HEK293 (cell line): ENCODE data around the gene GMDS.
A peak's percentile ranks its signal among the peaks of the same experiment; 100 is the strongest.

Experiments
- CTCF ChIA-PET: fragments of 350-600 bp; formaldehyde crosslinking; extraction: SDS; loops from one replicate; lab custom pipeline; 2021; ENCODE audit warnings: antibody characterized with exemption; lab: Yijun Ruan, JAX
- POLR2A ChIA-PET: fragments of 300-600 bp; formaldehyde crosslinking; extraction: SDS; loops from one replicate; lab custom pipeline; 2020; ENCODE audit warnings: antibody characterized with exemption, inconsistent platforms; lab: Yijun Ruan, JAX
- H3K27ac ChIP-seq: fragments of 200-500 bp; sonication (Bioruptor generic); 2 replicates; pipeline ENCODE4 v1.5.1; 2014; ENCODE audit warnings: low read depth, low read length, control low read depth, inconsistent platforms; ENCODE audit errors: extremely low read depth
- H3K36me3 ChIP-seq, 2 experiments: fragments of 200-500 bp in 1 of 2; sonication (Bioruptor generic) in 1 of 2; 1 replicate in 1 of 2; 2 replicates in 1 of 2; pipeline ENCODE4 v1.5.1; 2014 to 2017; ENCODE audit warnings: inconsistent platforms in 2 of 2, low read length in 2 of 2; ENCODE audit not compliant: control insufficient read depth in 2 of 2, insufficient read depth in 1 of 2
- H3K4me1 ChIP-seq: fragments of 200-500 bp; sonication (Bioruptor generic); 2 replicates; pipeline ENCODE4 v1.5.1; 2014; ENCODE audit warnings: mild to moderate bottlenecking, low read length, inconsistent platforms; ENCODE audit not compliant: control insufficient read depth, insufficient read depth
- H3K4me3 ChIP-seq: 2 replicates; pipeline ENCODE4 v1.5.1; 2011; ENCODE audit warnings: low read depth, mild to moderate bottlenecking, control low read depth, low read length, moderate library complexity
- H3K9me3 ChIP-seq: fragments of 200-500 bp; sonication (Bioruptor generic); 2 replicates; pipeline ENCODE4 v1.5.1; 2014; ENCODE audit warnings: low read depth, low read length, inconsistent platforms; ENCODE audit not compliant: control insufficient read depth, insufficient read depth
- FEZF1 ChIP-seq: fragments of 450-650 bp; formaldehyde crosslinking; IDR thresholded peaks from 2 replicates; pipeline ENCODE4 v1.5.1; 2016; ENCODE audit warnings: missing biosample characterization, missing genetic modification characterization
- GFI1B ChIP-seq: fragments of 450-650 bp; formaldehyde crosslinking; IDR thresholded peaks from 2 replicates; pipeline ENCODE4 v1.5.1; 2016; ENCODE audit warnings: missing biosample characterization, missing genetic modification characterization
- GLI4 ChIP-seq: fragments of 450-650 bp; formaldehyde crosslinking; IDR thresholded peaks from 2 replicates; pipeline ENCODE4 v1.5.1; 2016; ENCODE audit warnings: missing biosample characterization, missing genetic modification characterization
- HOXC10 ChIP-seq: sonication (generic); formaldehyde crosslinking; IDR thresholded peaks from 2 replicates; pipeline ENCODE4 v1.8.1; 2023; ENCODE audit warnings: mild to moderate bottlenecking, missing genetic modification reagents
- IKZF3 ChIP-seq: fragments of 450-650 bp; IDR thresholded peaks from 2 replicates; pipeline ENCODE4 v1.5.0; 2018; ENCODE audit warnings: missing biosample characterization, mild to moderate bottlenecking, missing genetic modification characterization, moderate library complexity
- PRDM1 ChIP-seq: fragments of 450-650 bp; formaldehyde crosslinking; IDR thresholded peaks from 2 replicates; pipeline ENCODE4; 2016; ENCODE audit warnings: missing biosample characterization, missing genetic modification characterization
- SCRT2 ChIP-seq: fragments of 450-650 bp; formaldehyde crosslinking; IDR thresholded peaks from 2 replicates; pipeline ENCODE4 v1.5.1; 2016; ENCODE audit warnings: missing biosample characterization, missing genetic modification characterization
- TCF7L2 ChIP-seq: IDR thresholded peaks from 2 replicates; pipeline ENCODE4 v1.6.1; 2011; ENCODE audit warnings: low read depth, mild to moderate bottlenecking, inconsistent platforms, low read length, moderate library complexity, borderline replicate concordance
- ZBTB48 ChIP-seq: fragments of 450-650 bp; formaldehyde crosslinking; IDR thresholded peaks from 2 replicates; pipeline ENCODE4 v1.5.1; 2016; ENCODE audit warnings: missing biosample characterization, missing genetic modification characterization
- ZIC2 ChIP-seq: fragments of 450-650 bp; formaldehyde crosslinking; IDR thresholded peaks from 2 replicates; pipeline ENCODE4 v1.5.1; 2016; ENCODE audit warnings: missing biosample characterization, missing genetic modification characterization
- ZNF121 ChIP-seq: fragments of 450-650 bp; formaldehyde crosslinking; IDR thresholded peaks from 2 replicates; pipeline ENCODE4 v1.5.1; 2016; ENCODE audit warnings: missing biosample characterization, missing genetic modification characterization
- ZNF2 ChIP-seq: fragments of 450-650 bp; formaldehyde crosslinking; IDR thresholded peaks from 2 replicates; pipeline ENCODE4 v1.5.1; 2016; ENCODE audit warnings: missing biosample characterization, missing genetic modification characterization
- ZNF214 ChIP-seq: fragments of 450-650 bp; formaldehyde crosslinking; IDR thresholded peaks from 2 replicates; pipeline ENCODE4 v1.5.1; 2017; ENCODE audit warnings: missing biosample characterization, mild to moderate bottlenecking, missing genetic modification characterization, borderline replicate concordance
- ZNF311 ChIP-seq: fragments of 450-650 bp; formaldehyde crosslinking; IDR thresholded peaks from 2 replicates; pipeline ENCODE4 v1.5.1; 2017; ENCODE audit warnings: missing biosample characterization, missing genetic modification characterization, borderline replicate concordance
- ZNF324 ChIP-seq: fragments of 450-650 bp; formaldehyde crosslinking; IDR thresholded peaks from 2 replicates; pipeline ENCODE4 v1.5.1; 2016; ENCODE audit warnings: missing biosample characterization, missing genetic modification characterization
- ZNF335 ChIP-seq: fragments of 450-650 bp; formaldehyde crosslinking; conservative IDR thresholded peaks from 2 replicates; pipeline ENCODE4 v1.5.1; 2016; ENCODE audit warnings: missing biosample characterization, missing genetic modification characterization
- ZNF341 ChIP-seq: fragments of 450-650 bp; formaldehyde crosslinking; IDR thresholded peaks from 2 replicates; pipeline ENCODE4; 2016; ENCODE audit warnings: low read depth, missing biosample characterization, missing genetic modification characterization
- ZNF354C ChIP-seq: fragments of 450-650 bp; formaldehyde crosslinking; IDR thresholded peaks from 2 replicates; pipeline ENCODE4 v1.5.1; 2016; ENCODE audit warnings: missing biosample characterization, missing genetic modification characterization, low read depth, borderline replicate concordance
- ZNF426 ChIP-seq: fragments of 450-650 bp; formaldehyde crosslinking; IDR thresholded peaks from 2 replicates; pipeline ENCODE4 v1.5.1; 2017; ENCODE audit warnings: missing biosample characterization, missing genetic modification characterization, mild to moderate bottlenecking, inconsistent platforms, moderate library complexity
- ZNF521 ChIP-seq: fragments of 450-650 bp; formaldehyde crosslinking; IDR thresholded peaks from 2 replicates; pipeline ENCODE4 v1.5.1; 2017; ENCODE audit warnings: missing biosample characterization, mild to moderate bottlenecking, missing genetic modification characterization
- ZNF600 ChIP-seq: fragments of 450-650 bp; formaldehyde crosslinking; IDR thresholded peaks from 2 replicates; pipeline ENCODE4 v1.5.1; 2016; ENCODE audit warnings: missing biosample characterization, missing genetic modification characterization
- ZNF677 ChIP-seq: fragments of 450-650 bp; IDR thresholded peaks from 2 replicates; pipeline ENCODE4 v1.5.0; 2018; ENCODE audit warnings: missing biosample characterization, mild to moderate bottlenecking, missing genetic modification characterization, moderate library complexity
- ZNF707 ChIP-seq: fragments of 450-650 bp; formaldehyde crosslinking; IDR thresholded peaks from 2 replicates; pipeline ENCODE4 v1.5.1; 2016; ENCODE audit warnings: missing biosample characterization, missing genetic modification characterization
- TF ChIP-seq, protein P1 (sequence below): fragments of 450-650 bp; formaldehyde crosslinking; conservative IDR thresholded peaks from 2 replicates; pipeline ENCODE4 v1.5.1; 2016; ENCODE audit warnings: low read depth, missing biosample characterization, missing genetic modification characterization
- TF ChIP-seq, protein P2 (sequence below): fragments of 450-650 bp; IDR thresholded peaks from 2 replicates; pipeline ENCODE4 v1.5.1; 2018; ENCODE audit warnings: missing biosample characterization, missing genetic modification characterization
- TF ChIP-seq, protein P3 (sequence below): fragments of 450-650 bp; formaldehyde crosslinking; IDR thresholded peaks from 2 replicates; pipeline ENCODE4 v1.5.1; 2016; ENCODE audit warnings: missing biosample characterization, missing genetic modification characterization
- TF ChIP-seq, protein P4 (sequence below): fragments of 450-650 bp; formaldehyde crosslinking; IDR thresholded peaks from 2 replicates; pipeline ENCODE4 v1.5.1; 2016; ENCODE audit warnings: missing biosample characterization, missing genetic modification characterization, borderline replicate concordance

The GMDS gene

DNA sequence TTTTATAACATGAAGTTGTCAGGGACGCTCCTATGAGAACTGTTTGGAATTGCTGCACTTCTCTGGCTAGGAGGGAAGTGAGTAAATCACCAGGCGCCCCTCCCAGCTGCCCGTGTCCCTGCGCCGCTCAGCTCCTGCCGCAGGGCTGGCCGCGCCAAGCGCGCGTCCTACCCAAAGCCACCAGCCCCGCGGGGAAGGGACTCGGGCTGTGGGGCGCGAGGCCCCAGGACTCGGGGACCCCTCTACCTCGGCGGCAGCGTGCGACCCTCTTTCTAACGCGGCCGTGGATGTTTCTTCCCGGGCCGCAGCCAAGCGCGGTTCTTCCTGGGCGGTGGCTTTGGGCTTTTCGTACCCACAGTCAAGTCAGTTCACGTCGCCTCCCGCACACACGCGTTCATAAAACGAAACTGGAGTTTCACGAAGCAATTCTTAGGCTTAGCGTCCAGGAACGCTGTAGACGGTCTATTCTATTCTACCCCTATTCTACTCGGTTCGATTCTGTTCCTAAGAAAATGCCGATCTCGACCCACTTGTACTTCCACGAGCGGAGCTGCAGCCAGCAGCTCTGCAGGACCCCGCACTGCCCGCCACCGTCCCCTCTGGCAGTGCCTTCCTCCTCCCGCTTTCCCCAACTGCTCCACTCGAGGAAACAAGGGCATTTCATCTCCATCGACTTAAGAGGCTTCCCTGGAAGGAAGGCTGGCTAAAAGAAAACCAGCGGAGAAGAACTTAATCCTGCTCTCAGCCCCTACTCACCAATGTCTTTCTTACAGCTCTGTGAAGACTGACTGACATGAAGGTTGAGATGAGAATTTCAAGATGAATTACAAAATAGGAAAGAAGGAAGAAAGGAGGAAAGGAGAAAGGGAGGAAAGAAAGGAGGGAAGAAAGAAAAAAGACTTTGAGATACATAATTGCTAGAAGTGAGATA is 620.3 kb downstream of the GMDS start:
- CTCF ChIA-PET, result interaction anchor here (0.6 to 3.9 kb wide), 6 partner anchors 22 to 1874 kb away, joined by 3 to 15 read pairs (median 3); no protein-coding TSS in a partner anchor
- Histone ChIP-seq H3K4me1 (peaks cover 40% of the 10 kb centered on the region), H3K9me3 (no peaks in the 10 kb centered on the region), H3K4me3 (peak overlapping the region; percentile 38), H3K36me3 (no peaks in the 10 kb centered on the region), H3K27ac (peak overlapping the region; percentile 85; the same call in 1 of the 2 replicates)
- POLR2A ChIA-PET, result interaction anchor here (0.6 to 4.9 kb wide), 5 partner anchors 10 to 69 kb away, joined by 3 to 32 read pairs (median 5); partner anchors contain the start of gene FOXC1
- TF ChIP-seq, protein P1, sequence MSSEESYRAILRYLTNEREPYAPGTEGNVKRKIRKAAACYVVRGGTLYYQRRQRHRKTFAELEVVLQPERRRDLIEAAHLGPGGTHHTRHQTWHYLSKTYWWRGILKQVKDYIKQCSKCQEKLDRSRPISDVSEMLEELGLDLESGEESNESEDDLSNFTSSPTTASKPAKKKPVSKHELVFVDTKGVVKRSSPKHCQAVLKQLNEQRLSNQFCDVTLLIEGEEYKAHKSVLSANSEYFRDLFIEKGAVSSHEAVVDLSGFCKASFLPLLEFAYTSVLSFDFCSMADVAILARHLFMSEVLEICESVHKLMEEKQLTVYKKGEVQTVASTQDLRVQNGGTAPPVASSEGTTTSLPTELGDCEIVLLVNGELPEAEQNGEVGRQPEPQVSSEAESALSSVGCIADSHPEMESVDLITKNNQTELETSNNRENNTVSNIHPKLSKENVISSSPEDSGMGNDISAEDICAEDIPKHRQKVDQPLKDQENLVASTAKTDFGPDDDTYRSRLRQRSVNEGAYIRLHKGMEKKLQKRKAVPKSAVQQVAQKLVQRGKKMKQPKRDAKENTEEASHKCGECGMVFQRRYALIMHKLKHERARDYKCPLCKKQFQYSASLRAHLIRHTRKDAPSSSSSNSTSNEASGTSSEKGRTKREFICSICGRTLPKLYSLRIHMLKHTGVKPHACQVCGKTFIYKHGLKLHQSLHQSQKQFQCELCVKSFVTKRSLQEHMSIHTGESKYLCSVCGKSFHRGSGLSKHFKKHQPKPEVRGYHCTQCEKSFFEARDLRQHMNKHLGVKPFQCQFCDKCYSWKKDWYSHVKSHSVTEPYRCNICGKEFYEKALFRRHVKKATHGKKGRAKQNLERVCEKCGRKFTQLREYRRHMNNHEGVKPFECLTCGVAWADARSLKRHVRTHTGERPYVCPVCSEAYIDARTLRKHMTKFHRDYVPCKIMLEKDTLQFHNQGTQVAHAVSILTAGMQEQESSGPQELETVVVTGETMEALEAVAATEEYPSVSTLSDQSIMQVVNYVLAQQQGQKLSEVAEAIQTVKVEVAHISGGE (tag by site-specific recombination), result no peak
- TF ChIP-seq ZNF600 (peak; percentile 10; the same call in 1 of the 2 replicates), TCF7L2 (no peak), ZNF677 (no peak), GLI4 (no peak), ZNF341 (tag by site-specific recombination) (peak; percentile 68; the same call in 1 of the 2 replicates), HOXC10 (no peak), ZBTB48 (tag by site-specific recombination) (no peak), ZIC2 (tag by site-specific recombination) (no peak), FEZF1 (tag by site-specific recombination) (peak; percentile 67; the same call in 1 of the 2 replicates), ZNF335 (peak; percentile 55), ZNF707 (tag by site-specific recombination) (no peak), ZNF324 (tag by site-specific recombination) (no peak), ZNF214 (tag by site-specific recombination) (no peak), ZNF426 (tag by site-specific recombination) (no peak), GFI1B (no peak), ZNF521 (no peak), ZNF121 (no peak), SCRT2 (tag by site-specific recombination) (no peak), ZNF311 (no peak), ZNF2 (peak; percentile 9; the same call in 1 of the 2 replicates), IKZF3 (tag by site-specific recombination) (no peak), ZNF354C (no peak), PRDM1 (tag by site-specific recombination) (peak; percentile 63)
- TF ChIP-seq, protein P2, sequence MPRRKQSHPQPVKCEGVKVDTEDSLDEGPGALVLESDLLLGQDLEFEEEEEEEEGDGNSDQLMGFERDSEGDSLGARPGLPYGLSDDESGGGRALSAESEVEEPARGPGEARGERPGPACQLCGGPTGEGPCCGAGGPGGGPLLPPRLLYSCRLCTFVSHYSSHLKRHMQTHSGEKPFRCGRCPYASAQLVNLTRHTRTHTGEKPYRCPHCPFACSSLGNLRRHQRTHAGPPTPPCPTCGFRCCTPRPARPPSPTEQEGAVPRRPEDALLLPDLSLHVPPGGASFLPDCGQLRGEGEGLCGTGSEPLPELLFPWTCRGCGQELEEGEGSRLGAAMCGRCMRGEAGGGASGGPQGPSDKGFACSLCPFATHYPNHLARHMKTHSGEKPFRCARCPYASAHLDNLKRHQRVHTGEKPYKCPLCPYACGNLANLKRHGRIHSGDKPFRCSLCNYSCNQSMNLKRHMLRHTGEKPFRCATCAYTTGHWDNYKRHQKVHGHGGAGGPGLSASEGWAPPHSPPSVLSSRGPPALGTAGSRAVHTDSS (tag by site-specific recombination), result no peak
- TF ChIP-seq, protein P3, sequence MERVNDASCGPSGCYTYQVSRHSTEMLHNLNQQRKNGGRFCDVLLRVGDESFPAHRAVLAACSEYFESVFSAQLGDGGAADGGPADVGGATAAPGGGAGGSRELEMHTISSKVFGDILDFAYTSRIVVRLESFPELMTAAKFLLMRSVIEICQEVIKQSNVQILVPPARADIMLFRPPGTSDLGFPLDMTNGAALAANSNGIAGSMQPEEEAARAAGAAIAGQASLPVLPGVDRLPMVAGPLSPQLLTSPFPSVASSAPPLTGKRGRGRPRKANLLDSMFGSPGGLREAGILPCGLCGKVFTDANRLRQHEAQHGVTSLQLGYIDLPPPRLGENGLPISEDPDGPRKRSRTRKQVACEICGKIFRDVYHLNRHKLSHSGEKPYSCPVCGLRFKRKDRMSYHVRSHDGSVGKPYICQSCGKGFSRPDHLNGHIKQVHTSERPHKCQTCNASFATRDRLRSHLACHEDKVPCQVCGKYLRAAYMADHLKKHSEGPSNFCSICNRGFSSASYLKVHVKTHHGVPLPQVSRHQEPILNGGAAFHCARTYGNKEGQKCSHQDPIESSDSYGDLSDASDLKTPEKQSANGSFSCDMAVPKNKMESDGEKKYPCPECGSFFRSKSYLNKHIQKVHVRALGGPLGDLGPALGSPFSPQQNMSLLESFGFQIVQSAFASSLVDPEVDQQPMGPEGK (tag by site-specific recombination), result peak; percentile 32; the same call in 1 of the 2 replicates
- TF ChIP-seq, protein P4, sequence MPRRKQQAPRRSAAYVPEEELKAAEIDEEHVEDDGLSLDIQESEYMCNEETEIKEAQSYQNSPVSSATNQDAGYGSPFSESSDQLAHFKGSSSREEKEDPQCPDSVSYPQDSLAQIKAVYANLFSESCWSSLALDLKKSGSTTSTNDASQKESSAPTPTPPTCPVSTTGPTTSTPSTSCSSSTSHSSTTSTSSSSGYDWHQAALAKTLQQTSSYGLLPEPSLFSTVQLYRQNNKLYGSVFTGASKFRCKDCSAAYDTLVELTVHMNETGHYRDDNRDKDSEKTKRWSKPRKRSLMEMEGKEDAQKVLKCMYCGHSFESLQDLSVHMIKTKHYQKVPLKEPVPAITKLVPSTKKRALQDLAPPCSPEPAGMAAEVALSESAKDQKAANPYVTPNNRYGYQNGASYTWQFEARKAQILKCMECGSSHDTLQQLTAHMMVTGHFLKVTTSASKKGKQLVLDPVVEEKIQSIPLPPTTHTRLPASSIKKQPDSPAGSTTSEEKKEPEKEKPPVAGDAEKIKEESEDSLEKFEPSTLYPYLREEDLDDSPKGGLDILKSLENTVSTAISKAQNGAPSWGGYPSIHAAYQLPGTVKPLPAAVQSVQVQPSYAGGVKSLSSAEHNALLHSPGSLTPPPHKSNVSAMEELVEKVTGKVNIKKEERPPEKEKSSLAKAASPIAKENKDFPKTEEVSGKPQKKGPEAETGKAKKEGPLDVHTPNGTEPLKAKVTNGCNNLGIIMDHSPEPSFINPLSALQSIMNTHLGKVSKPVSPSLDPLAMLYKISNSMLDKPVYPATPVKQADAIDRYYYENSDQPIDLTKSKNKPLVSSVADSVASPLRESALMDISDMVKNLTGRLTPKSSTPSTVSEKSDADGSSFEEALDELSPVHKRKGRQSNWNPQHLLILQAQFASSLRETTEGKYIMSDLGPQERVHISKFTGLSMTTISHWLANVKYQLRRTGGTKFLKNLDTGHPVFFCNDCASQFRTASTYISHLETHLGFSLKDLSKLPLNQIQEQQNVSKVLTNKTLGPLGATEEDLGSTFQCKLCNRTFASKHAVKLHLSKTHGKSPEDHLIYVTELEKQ (tag by site-specific recombination), result no peak
